Glutamatergic neuron (in vitro differentiated cells): Measurements from ENCODE around the gene FAM124A. TPM values are rescaled to one million over a fixed set of nuclear protein-coding genes. Genes with fewer than 3 reads are reported as not detected.
A peak's percentile ranks its signal among the peaks of the same experiment; 100 is the strongest.

Source experiments
- DNase-seq: peaks from one replicate; pipeline ENCODE4 v3.0.0; 2022
- H3K27ac Mint-ChIP-seq: one replicate; pipeline ENCODE4 v1.8.0; 2020; ENCODE audit warnings: mild to moderate bottlenecking, mixed read lengths, inconsistent platforms; ENCODE audit not compliant: unreplicated experiment
- H3K27me3 Mint-ChIP-seq: one replicate; pipeline ENCODE4 v1.8.0; 2020; ENCODE audit warnings: mild to moderate bottlenecking, moderate library complexity, mixed read lengths, inconsistent platforms; ENCODE audit not compliant: unreplicated experiment
- H3K36me3 Mint-ChIP-seq: one replicate; pipeline ENCODE4 v1.8.0; 2020; ENCODE audit warnings: mild to moderate bottlenecking, mixed read lengths, inconsistent platforms; ENCODE audit not compliant: unreplicated experiment
- H3K4me1 Mint-ChIP-seq: one replicate; pipeline ENCODE4 v1.8.0; 2020; ENCODE audit warnings: mild to moderate bottlenecking, low read depth, mixed read lengths, inconsistent platforms; ENCODE audit not compliant: unreplicated experiment
- H3K4me3 Mint-ChIP-seq: one replicate; pipeline ENCODE4 v1.8.0; 2020; ENCODE audit warnings: mild to moderate bottlenecking, mixed read lengths, inconsistent platforms; ENCODE audit not compliant: unreplicated experiment
- H3K9me3 Mint-ChIP-seq: one replicate; pipeline ENCODE4 v1.8.0; 2020; ENCODE audit warnings: mild to moderate bottlenecking, moderate library complexity, mixed read lengths, inconsistent platforms; ENCODE audit not compliant: unreplicated experiment
- CTCF ChIP-seq: fragments of 200-600 bp; sonication (generic); IDR thresholded peaks from one replicate; pipeline ENCODE4 v1.5.0; 2021; ENCODE audit not compliant: partially characterized antibody, unreplicated experiment
- total RNA-seq: library from RNA; stranded (reverse); fragmentation: NEBNext Ultra II Directional; extraction: Animal tissue kit (Norgen Biotek cat#: 25700); gene quantifications from one replicate; pipeline ENCODE4 v1.2.1, GENCODE V29; 2021; ENCODE audit not compliant: unreplicated experiment

Gene FAM124A
- total RNA-seq, 1 donor from 2014 or later, result 3.7 TPM

DNA sequence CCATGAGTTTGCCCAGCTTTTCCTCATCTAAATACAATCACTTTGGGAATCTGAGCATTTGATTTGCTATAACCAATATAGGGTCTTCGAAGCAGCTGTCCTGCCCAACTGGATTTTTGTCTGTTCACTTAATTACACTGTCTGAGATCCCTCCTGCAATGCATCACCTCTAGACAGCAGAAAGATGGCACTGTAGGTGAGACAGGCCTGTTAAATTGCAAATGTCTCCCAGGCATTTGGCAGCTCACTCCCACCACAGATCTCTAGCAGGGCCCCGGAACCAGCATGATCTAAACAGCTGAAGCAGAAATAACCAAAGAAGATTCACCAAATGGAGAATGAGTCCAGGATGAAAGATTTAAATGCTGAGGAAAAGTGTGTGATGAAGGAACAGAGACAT is 75.4 kb downstream of the FAM124A start:
- Mint-ChIP-seq H3K27me3 (peaks cover 7% of the 10 kb centered on the region), H3K9me3 (peaks cover 4% of the 10 kb centered on the region), H3K27ac (no peak overlapping the region)

GRCh38 chr13:51298812-51299211 is 76.6 kb downstream of the FAM124A start:
- Mint-ChIP-seq H3K27me3 (peaks cover 7% of the 10 kb centered on the region), H3K4me3 (no peak overlapping the region), H3K27ac (no peak overlapping the region), H3K9me3 (peaks cover 4% of the 10 kb centered on the region), H3K4me1 (peaks cover 29% of the 10 kb centered on the region), H3K36me3 (no peaks in the 10 kb centered on the region)
- no peak for DNase-seq
- TF ChIP-seq CTCF, result no peak

More for the DNA sequence above, 75.4 kb downstream of the FAM124A start:
- DNase-seq, result no peak
- TF ChIP-seq CTCF, result no peak
- Mint-ChIP-seq H3K36me3 (no peaks in the 10 kb centered on the region), H3K4me1 (peaks cover 28% of the 10 kb centered on the region), H3K4me3 (no peak overlapping the region)

DNA sequence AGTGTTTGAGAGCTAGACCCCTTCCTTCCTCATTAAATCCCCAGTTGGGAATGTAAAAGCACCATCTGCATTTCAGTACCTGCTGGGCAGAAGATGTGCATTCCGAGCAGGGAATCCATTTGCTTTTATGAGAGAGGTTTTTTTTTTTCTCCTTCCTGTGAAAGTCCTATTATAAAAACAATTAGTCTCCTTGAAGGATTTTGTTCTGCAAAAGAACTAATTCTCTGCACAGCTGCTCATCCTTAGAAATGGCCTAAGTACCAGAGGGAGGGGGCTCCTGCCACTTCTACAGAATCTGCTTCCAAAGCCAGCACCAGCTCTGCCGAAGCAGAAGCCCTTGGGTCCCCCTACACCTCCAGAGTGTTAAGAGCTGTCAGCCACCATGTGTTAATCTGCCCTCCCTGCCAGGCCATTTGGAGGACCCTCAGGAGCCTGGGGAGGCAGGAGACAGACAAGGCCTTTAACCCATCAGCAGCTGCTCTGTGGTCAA is 80.9 kb downstream of the FAM124A start:
- H3K4me3 Mint-ChIP-seq, result peak overlapping the region; percentile 28
- DNase-seq, result peak; percentile 51
- peak overlapping the region; percentile 77 for H3K27ac Mint-ChIP-seq
- H3K27me3 Mint-ChIP-seq, result peaks cover 7% of the 10 kb centered on the region
- H3K36me3 Mint-ChIP-seq, result no peaks in the 10 kb centered on the region
- peaks cover 4% of the 10 kb centered on the region for H3K9me3 Mint-ChIP-seq
- peaks cover 31% of the 10 kb centered on the region for H3K4me1 Mint-ChIP-seq
- TF ChIP-seq CTCF, result no peak

DNA sequence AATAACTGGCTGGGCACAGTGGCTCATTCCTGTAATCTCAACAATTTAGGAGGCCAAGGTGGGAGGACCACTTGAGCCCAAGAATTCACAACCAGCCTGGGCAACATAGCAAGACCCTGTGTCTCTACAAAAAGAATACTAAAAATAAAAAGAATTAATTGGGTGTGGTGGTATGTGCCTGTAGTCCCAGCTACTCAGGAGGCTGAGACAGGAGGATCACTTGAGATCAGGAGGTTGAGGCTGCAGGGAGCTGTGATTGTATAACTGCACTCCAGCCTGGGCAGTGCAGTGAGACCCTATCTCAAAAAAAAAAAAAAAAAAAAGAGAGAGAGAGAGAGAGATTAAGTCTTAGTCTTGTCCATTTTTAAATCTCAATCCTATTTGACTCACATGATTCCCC is 81.7 kb downstream of the FAM124A start:
- Mint-ChIP-seq H3K4me1 (peaks cover 31% of the 10 kb centered on the region), H3K9me3 (peaks cover 4% of the 10 kb centered on the region), H3K36me3 (no peaks in the 10 kb centered on the region), H3K27ac (peak overlapping the region; percentile 77), H3K27me3 (peaks cover 7% of the 10 kb centered on the region), H3K4me3 (no peak overlapping the region)
- no peak for DNase-seq
- no peak for TF ChIP-seq CTCF

DNA sequence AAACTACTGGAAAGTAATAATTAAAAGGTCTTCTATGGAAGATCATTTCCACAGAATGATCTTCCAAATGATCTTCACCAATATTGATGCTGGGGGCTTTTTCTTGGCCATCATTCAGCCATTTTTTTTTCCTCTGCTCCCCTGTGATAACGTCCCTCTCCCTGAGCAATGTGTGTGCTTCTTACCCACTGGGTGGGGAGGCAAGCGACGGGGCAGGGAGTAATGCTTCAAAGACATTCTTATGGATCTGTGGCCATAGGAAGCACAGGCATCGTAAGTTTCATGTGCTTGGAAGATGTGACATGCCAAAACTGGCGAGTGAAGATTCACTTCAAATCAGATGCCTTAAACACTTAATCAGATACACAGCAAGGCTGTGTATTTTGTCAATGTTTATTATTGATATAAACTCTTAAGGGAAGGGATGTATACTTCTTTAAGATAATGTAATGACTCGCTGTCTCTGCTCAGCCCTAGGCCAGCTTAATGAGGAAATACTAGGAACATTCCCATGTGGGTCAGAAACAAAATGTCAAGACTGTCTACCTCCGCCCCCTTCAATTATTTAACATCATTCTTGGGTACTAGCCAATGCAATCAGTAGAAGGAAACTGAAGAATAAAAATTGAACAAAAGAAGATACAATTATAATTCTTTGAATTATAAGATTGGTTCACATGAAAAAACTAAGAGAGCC is 83.2 kb downstream of the FAM124A start:
- no peak for TF ChIP-seq CTCF
- Mint-ChIP-seq H3K4me3 (no peak overlapping the region), H3K9me3 (no peaks in the 10 kb centered on the region), H3K4me1 (peaks cover 31% of the 10 kb centered on the region), H3K27me3 (peaks cover 2% of the 10 kb centered on the region), H3K36me3 (no peaks in the 10 kb centered on the region), H3K27ac (no peak overlapping the region)
- DNase-seq, result no peak
